Measurements from ENCODE around the gene AKIRIN2. TPM values are rescaled to one million over a fixed set of nuclear protein-coding genes. Genes with fewer than 3 reads are reported as not detected.
A peak's percentile ranks its signal among the peaks of the same experiment; 100 is the strongest.

Gene AKIRIN2
- total RNA-seq, 1 donor from 2014 or later, result 22.6 TPM

- DNase-seq (ENCODE audit: low read depth), result no peak
- TF ChIP-seq CTCF (IDR thresholded peaks at IDR 0.05; ENCODE audit: insufficient read depth, low read length, severe bottlenecking), result no peak
- no peak for FAIRE-seq
- H3K36me3 ChIP-seq (ENCODE audit: control insufficient read depth, insufficient read depth, low read length), result peaks cover 1% of the 10 kb centered on the region
- H3K4me3 ChIP-seq (ENCODE audit: low read depth, low read length), result no peak overlapping the region
- H3K27me3 ChIP-seq (ENCODE audit: control insufficient read depth, insufficient read depth, low read length), result no peaks in the 10 kb centered on the region
Observed at GRCh38 chr6:87663434-87663833, 38.6 kb downstream of the AKIRIN2 start.

- no peak for TF ChIP-seq CTCF (IDR thresholded peaks at IDR 0.05; ENCODE audit: insufficient read depth, low read length, severe bottlenecking)
- no peaks in the 10 kb centered on the region for H3K27me3 ChIP-seq (ENCODE audit: control insufficient read depth, insufficient read depth, low read length)
- H3K4me3 ChIP-seq (ENCODE audit: low read depth, low read length), result no peak overlapping the region
- FAIRE-seq (no peak), DNase-seq (ENCODE audit: low read depth) (no peak)
- peaks cover 5% of the 10 kb centered on the region for H3K36me3 ChIP-seq (ENCODE audit: control insufficient read depth, insufficient read depth, low read length)
Observed at GRCh38 chr6:87661503-87661902, 40.5 kb downstream of the AKIRIN2 start.

GRCh38 chr6:87661016-87661415 lies 41.0 kb downstream of the AKIRIN2 start:
- no peaks in the 10 kb centered on the region for H3K27me3 ChIP-seq (ENCODE audit: control insufficient read depth, insufficient read depth, low read length)
- no peak for TF ChIP-seq CTCF (IDR thresholded peaks at IDR 0.05; ENCODE audit: insufficient read depth, low read length, severe bottlenecking)
- DNase-seq (ENCODE audit: low read depth) (no peak), FAIRE-seq (no peak)
- no peak overlapping the region for H3K4me3 ChIP-seq (ENCODE audit: low read depth, low read length)
- peaks cover 5% of the 10 kb centered on the region for H3K36me3 ChIP-seq (ENCODE audit: control insufficient read depth, insufficient read depth, low read length)

- DNase-seq (ENCODE audit: low read depth) (peak; percentile 26), FAIRE-seq (no peak)
- Histone ChIP-seq H3K27me3 (ENCODE audit: control insufficient read depth, insufficient read depth, low read length) (no peaks in the 10 kb centered on the region), H3K36me3 (ENCODE audit: control insufficient read depth, insufficient read depth, low read length) (peaks cover 5% of the 10 kb centered on the region), H3K4me3 (ENCODE audit: low read depth, low read length) (no peak overlapping the region)
- no peak for TF ChIP-seq CTCF (IDR thresholded peaks at IDR 0.05; ENCODE audit: insufficient read depth, low read length, severe bottlenecking)
Observed at GRCh38 chr6:87660226-87660911, 41.7 kb downstream of the AKIRIN2 start.

- DNase-seq (ENCODE audit: low read depth) (no peak), FAIRE-seq (no peak)
- no peaks in the 10 kb centered on the region for H3K27me3 ChIP-seq (ENCODE audit: control insufficient read depth, insufficient read depth, low read length)
- TF ChIP-seq CTCF (IDR thresholded peaks at IDR 0.05; ENCODE audit: insufficient read depth, low read length, severe bottlenecking), result no peak
- H3K36me3 ChIP-seq (ENCODE audit: control insufficient read depth, insufficient read depth, low read length), result peaks cover 5% of the 10 kb centered on the region
- H3K4me3 ChIP-seq (ENCODE audit: low read depth, low read length), result no peak overlapping the region
Observed at GRCh38 chr6:87658516-87658915, 43.5 kb downstream of the AKIRIN2 start.

GRCh38 chr6:87656857-87657256 lies 45.2 kb downstream of the AKIRIN2 start:
- FAIRE-seq (no peak), DNase-seq (ENCODE audit: low read depth) (no peak)
- peaks cover 4% of the 10 kb centered on the region for H3K36me3 ChIP-seq (ENCODE audit: control insufficient read depth, insufficient read depth, low read length)
- no peaks in the 10 kb centered on the region for H3K27me3 ChIP-seq (ENCODE audit: control insufficient read depth, insufficient read depth, low read length)
- no peak for TF ChIP-seq CTCF (IDR thresholded peaks at IDR 0.05; ENCODE audit: insufficient read depth, low read length, severe bottlenecking)
- H3K4me3 ChIP-seq (ENCODE audit: low read depth, low read length), result no peak overlapping the region

Measured in bronchial epithelial cell (primary cell).